GM19193 (cell line): Measurements from ENCODE around the gene MYLK.
A peak's percentile ranks its signal among the peaks of the same experiment; 100 is the strongest.

Experiments used
- POLR2A ChIP-seq: IDR thresholded peaks from 4 replicates; pipeline ENCODE4 v1.6.1; 2011; ENCODE audit not compliant: insufficient read depth, insufficient read length; ENCODE audit errors: extremely low read depth

MYLK gene

GRCh38 chr3:123608263-123608937 lies 275.7 kb downstream of the MYLK start:
- no peak for TF ChIP-seq POLR2A

GRCh38 chr3:123606527-123606926 lies 277.6 kb downstream of the MYLK start:
- TF ChIP-seq POLR2A = no peak

GRCh38 chr3:123605789-123606234 lies 278.3 kb downstream of the MYLK start:
- no peak for TF ChIP-seq POLR2A

- no peak for TF ChIP-seq POLR2A
These were observed 281.8 kb downstream of the MYLK start for GRCh38 chr3:123602325-123602724.

- TF ChIP-seq POLR2A = no peak
These were observed 286.6 kb downstream of the MYLK start for GRCh38 chr3:123597561-123597960.

GRCh38 chr3:123595396-123596180 lies 288.5 kb downstream of the MYLK start:
- TF ChIP-seq POLR2A = no peak

GRCh38 chr3:123593381-123593780 lies 290.8 kb downstream of the MYLK start:
- no peak for TF ChIP-seq POLR2A

GRCh38 chr3:123590685-123591450 lies 293.3 kb downstream of the MYLK start:
- TF ChIP-seq POLR2A = no peak

GRCh38 chr3:123587401-123587800 lies 296.7 kb downstream of the MYLK start:
- no peak for TF ChIP-seq POLR2A

- TF ChIP-seq POLR2A = no peak
These were observed 297.2 kb downstream of the MYLK start for GRCh38 chr3:123586968-123587367.

- peak; percentile 17 for TF ChIP-seq POLR2A
These were observed 298.0 kb downstream of the MYLK start for GRCh38 chr3:123586131-123586530.

- peak; percentile 84 for TF ChIP-seq POLR2A
These were observed 298.9 kb downstream of the MYLK start, which contains the start of gene HACD2 for GRCh38 chr3:123584988-123585937. HACD2 (minus strand) TSS chr3:123585053; CDS start chr3:123585027, 26 bp downstream.

GRCh38 chr3:123584284-123584987 lies 299.7 kb downstream of the MYLK start:
- no peak for TF ChIP-seq POLR2A
